HK-2 (cell line): ENCODE data around the gene PCBP3.
"Not testable (repeated sequence)": the region's sequence is repeated elsewhere in the genome, so short reads cannot be mapped to it uniquely, and the experiment has no call there.

Experiments used
- DNase-seq: peaks from one replicate; pipeline ENCODE4 v3.0.0-alpha.2; 2018; ENCODE audit not compliant: unreplicated experiment

Gene PCBP3

GRCh38 chr21:45788198-45788597 is 144.7 kb downstream of the PCBP3 start:
- no peak for DNase-seq

GRCh38 chr21:45788637-45789506 is 145.3 kb downstream of the PCBP3 start:
- DNase-seq: no peak

GRCh38 chr21:45790427-45790826 is 146.9 kb downstream of the PCBP3 start:
- no peak for DNase-seq

- DNase-seq: no peak
Observed at GRCh38 chr21:45791562-45792418, 148.3 kb downstream of the PCBP3 start.

DNA sequence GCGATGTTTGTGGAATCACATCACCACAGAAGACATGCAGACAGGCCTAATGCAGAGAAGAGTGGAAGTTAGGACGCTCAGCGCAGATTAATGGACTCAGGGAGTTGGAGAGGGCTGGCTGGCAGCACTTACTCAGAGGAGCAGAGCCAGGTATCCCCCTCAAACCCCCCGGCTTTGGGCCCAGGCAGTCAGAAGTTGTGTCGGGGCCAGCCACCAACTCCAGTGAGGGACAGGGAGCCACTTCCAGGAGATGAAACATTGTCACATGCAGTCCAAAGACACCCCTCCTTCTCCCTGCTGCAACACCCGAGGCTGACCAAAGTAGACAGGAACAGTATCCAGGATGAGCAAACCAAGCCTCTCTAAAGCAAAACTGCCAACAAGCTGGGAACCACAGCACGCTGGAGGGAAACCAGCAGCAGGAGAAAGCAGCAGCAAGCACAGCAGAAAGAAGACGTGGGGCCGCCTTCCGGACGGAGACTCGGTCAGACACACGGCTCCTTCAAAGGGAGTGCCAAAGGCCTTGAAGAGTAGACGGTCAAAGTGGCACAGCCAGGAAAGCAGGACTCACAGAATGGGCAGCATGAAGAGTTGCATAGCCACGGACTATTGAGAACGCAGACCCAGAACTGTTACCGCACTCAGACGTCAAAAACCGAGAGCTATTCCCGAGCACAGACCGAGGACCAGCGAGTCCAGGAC is 149.3 kb downstream of the PCBP3 start:
- no peak for DNase-seq

DNA sequence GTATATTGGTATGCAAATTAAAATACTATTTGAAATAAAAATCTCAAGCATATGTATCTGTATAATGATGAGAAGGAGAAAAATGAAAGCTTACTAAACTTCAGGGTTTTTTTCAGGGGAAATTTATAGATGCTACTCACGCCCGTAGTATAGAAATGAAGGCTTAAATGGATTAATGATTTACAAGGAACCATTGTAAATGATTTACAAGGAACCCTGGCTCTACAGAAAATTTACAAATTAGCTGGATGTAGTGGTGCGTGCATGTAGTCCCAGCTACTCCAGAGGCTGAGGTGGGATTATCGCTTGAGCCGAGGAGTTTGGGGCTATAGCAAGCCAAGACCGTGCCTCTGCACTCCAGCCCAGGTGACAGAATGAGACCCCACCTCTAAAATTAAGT is 150.5 kb downstream of the PCBP3 start:
- no peak for DNase-seq

- no peak for DNase-seq
Observed at GRCh38 chr21:45796003-45796402, 152.5 kb downstream of the PCBP3 start.

DNA sequence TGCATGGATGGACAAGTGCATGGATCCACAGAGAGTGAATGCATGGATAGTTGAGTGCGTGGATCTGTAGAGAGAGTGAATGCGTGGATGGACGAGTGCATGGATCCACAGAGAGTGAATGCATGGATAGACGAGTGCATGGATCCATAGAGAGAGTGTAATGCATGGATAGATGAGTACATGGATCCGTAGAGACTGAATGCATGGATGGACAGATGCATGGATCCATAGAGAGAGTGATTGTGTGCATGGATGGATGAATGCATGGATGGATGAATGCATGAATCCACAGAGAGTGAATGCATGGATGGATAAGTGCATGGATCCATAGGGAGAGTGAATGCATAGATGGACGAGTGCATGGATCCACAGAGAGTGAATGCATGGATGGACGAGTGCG is 153.8 kb downstream of the PCBP3 start:
- no peak for DNase-seq

DNA sequence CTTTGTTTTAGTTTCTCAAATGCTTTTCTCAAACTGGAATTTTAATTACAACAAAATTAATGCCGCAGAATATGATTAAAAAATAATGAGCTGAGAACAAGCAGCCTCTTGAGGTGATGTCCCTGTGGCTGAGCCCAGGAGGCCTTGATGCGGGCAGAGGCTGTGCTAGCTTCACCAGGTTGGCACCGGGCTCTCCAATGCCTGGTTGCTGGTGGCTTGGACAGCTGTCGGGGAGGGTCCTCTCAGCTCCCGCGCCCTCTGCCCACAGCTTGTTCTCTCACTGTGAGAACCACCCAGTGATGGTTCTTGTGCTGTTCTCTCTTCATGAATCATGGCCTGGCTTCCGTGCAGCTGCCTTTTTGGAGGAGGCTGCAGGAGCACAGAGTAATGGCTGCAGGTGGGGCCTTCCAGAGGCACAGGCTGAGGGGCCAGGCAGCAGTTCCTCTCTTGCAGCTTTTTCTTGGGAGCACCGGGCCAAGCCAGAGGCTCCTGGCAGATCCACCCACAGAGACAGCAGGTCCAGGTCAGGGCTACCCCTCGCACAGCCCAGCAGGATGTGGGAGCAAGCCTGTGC is 156.3 kb downstream of the PCBP3 start:
- no peak for DNase-seq

DNA sequence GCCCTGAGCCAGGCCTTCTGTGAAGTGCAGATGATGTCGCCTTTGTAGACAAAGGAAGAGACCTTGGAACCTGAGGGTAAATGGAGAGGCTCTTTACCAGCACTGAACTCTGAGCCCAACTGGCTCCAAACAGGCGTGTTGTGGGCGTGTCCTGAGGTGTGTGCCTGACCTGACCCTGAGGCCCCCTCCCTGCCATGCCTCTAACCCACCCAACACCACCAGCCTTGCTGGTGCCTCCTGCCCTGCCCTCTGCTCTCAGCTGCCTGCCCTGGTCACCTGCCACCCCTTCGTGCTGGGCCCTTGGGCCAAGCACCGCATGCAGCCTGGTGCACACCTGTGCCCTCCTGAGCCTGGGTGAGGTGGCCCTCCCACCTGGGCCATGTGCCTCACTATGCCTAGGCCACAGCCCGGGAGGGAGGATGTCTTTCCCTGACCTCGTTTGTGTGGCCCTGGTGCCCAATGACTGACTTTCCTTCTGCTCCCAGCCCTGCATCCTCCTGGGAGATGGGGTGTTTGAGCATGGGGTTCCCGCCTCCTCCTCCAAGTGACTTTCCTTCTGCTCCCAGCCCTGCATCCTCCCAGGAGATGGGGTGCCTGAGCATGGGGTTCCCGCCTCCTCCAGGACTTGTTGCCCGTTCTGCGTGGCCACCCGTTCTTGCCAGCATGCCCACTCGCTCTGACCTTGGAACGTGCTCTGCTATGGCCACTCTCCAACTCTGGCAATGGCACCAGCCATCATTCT is 157.0 kb downstream of the PCBP3 start:
- DNase-seq: no peak

GRCh38 chr21:45801129-45801964 is 157.8 kb downstream of the PCBP3 start:
- DNase-seq: no peak

DNA sequence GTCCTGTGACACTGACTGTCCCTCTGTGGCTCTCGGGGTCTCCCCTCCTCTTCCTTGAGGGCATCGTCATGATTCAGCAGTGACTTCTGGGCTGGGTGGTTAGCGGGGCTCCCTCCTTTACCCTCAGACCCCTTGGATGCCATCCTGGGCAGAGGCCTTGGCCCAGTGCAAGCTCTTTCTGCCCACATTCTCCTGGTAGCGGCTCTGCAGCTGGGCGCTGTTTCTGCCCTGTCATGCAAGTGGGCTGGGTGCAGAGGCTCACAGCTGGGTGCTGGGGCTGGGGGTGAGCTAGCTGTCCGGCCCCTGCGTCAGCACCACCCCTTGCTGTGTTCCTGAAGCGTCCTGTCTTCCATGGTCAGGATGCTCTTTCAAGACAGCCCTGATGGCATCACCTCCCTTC is 158.5 kb downstream of the PCBP3 start:
- no peak for DNase-seq

GRCh38 chr21:45802425-45802824 is 158.9 kb downstream of the PCBP3 start:
- DNase-seq: no peak

- DNase-seq: no peak
Observed at GRCh38 chr21:45802956-45803617, 159.6 kb downstream of the PCBP3 start.

DNA sequence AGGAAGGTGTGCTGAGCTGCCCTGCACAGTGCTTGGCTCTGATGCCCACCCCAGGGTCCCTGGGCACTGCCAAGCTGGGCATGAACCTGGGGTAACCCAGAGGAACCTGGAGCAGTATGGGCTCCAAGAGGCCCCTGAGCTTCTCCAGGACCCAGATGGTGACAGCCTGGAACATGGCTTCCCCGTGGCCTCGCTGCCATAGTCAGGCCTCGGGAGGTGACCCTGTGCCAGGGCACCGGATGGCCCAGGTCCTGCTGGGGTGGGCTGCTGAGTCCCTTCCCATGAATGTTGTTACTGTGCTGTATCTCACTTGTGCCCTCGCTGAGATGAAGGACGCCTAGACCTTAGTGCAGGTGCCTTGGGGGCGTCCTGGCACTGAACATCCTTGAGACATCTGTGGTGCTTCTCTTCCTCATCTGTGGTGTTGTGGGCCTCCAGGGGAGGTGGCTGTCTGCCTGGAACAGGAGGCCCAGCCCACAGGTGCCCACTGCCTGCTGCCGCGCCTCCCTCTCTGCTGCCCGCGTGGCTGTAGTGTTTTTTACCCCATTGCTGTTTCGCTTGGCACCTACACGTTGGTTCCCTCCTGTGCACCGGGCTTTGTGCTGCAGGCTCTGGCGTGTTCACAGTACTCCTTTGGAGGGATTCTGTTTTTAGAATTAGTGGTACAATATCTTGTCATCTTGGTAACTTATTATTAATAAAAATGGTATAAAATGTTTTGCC is 160.3 kb downstream of the PCBP3 start:
- DNase-seq: no peak

DNA sequence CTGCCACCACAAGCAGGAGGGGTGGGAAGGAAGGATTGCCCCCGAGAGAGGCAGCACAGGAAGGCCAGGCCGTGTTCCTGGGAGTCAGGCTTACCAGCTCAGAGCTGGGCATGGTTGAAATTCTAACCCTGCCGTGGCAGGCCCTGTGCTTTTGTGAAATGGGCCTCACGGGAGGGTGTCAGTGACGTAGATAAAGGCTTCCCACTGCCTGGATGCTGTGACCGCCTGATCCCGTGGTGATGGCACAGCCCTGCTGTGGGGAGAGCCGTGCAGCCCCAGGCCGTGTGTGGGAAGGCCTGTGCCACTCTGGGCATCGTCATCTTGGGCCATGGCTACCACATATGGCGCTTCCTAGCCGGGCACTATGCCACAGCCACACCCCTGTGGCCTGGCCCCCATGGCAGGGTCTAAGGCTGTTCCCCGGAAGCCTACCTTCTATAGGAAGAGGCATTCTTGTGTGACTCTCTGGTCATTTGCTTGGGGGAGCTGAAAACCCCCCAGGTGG is 161.3 kb downstream of the PCBP3 start:
- DNase-seq: no peak

- no peak for DNase-seq
Observed at GRCh38 chr21:45805321-45805720, 161.8 kb downstream of the PCBP3 start.

DNA sequence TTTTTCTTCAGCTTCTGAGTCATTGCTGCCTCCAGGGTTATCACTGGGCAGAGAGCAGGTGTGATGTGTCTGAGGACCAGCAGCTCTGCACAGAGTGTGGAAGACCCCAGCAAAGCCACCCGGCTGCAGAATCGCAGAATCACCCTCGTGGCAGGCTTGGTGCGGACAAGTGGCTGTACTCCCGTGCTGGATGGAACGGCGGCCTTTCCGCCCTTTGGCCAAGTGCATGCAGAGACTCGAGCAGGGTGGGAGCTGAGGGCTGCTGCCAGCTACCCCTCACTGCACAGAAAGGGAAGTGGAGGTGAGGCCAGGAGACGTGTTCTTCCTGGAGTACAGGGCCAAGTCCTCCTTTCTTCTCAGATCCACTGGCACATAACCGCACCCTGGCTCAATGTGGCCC is 162.5 kb downstream of the PCBP3 start:
- no peak for DNase-seq

GRCh38 chr21:45808663-45809062 is 165.1 kb downstream of the PCBP3 start:
- DNase-seq: not testable (repeated sequence)
